Measurements from ENCODE around the gene TSC1. TPM values are rescaled to one million over a fixed set of nuclear protein-coding genes. Genes with fewer than 3 reads are reported as not detected.

TSC1 gene
- total RNA-seq, 2 donors from 2014 or later = 27.7 to 82.2 TPM

GRCh38 chr9:132888151-132888550 lies 56.3 kb downstream of the TSC1 start:
- DNase-seq (ENCODE audit: low spot score) = no peak
- H3K27ac ChIP-seq = no peak overlapping the region
- no peaks in the 10 kb centered on the region for H3K36me3 ChIP-seq
- intact Hi-C loops (cut with DNase I) = no loop called here
- WGBS = 95% methylated on average over 11 of the region's 18 CpGs
- no peaks in the 10 kb centered on the region for H3K27me3 ChIP-seq (replicated peaks; ENCODE audit: insufficient read depth)
- no peak overlapping the region for H3K4me3 ChIP-seq
- TF ChIP-seq CTCF (IDR thresholded peaks at IDR 0.05) (no peak), POLR2AphosphoS5 (IDR thresholded peaks at IDR 0.05) (no peak), POLR2A (IDR thresholded peaks at IDR 0.05) (no peak)
- no peaks in the 10 kb centered on the region for H3K9me3 ChIP-seq
- no peaks in the 10 kb centered on the region for H3K4me1 ChIP-seq (replicated peaks)

- no peak for DNase-seq (ENCODE audit: low spot score)
- H3K4me3 ChIP-seq = no peak overlapping the region
- H3K9me3 ChIP-seq = no peaks in the 10 kb centered on the region
- H3K27me3 ChIP-seq (replicated peaks; ENCODE audit: insufficient read depth) = no peaks in the 10 kb centered on the region
- no peak overlapping the region for H3K27ac ChIP-seq
- H3K36me3 ChIP-seq = no peaks in the 10 kb centered on the region
- no peak for TF ChIP-seq POLR2AphosphoS5 (IDR thresholded peaks at IDR 0.05)
- TF ChIP-seq POLR2A (IDR thresholded peaks at IDR 0.05) = no peak
- no peak for TF ChIP-seq CTCF (IDR thresholded peaks at IDR 0.05)
- no peaks in the 10 kb centered on the region for H3K4me1 ChIP-seq (replicated peaks)
- WGBS = 87% methylated on average over 18 of the region's 18 CpGs
- intact Hi-C loops (cut with DNase I) = no loop called here
Measured at GRCh38 chr9:132887181-132888120, 57.0 kb downstream of the TSC1 start.

GRCh38 chr9:132886334-132886725 lies 58.1 kb downstream of the TSC1 start:
- H3K4me3 ChIP-seq = no peak overlapping the region
- no peak overlapping the region for H3K27ac ChIP-seq
- H3K27me3 ChIP-seq (replicated peaks; ENCODE audit: insufficient read depth) = no peaks in the 10 kb centered on the region
- WGBS = 94% methylated on average over 6 of the region's 6 CpGs
- intact Hi-C loops (cut with DNase I) = no loop called here
- H3K9me3 ChIP-seq = no peaks in the 10 kb centered on the region
- no peaks in the 10 kb centered on the region for H3K4me1 ChIP-seq (replicated peaks)
- DNase-seq (ENCODE audit: low spot score) = no peak
- no peaks in the 10 kb centered on the region for H3K36me3 ChIP-seq
- TF ChIP-seq POLR2A (IDR thresholded peaks at IDR 0.05) (no peak), POLR2AphosphoS5 (IDR thresholded peaks at IDR 0.05) (no peak), CTCF (IDR thresholded peaks at IDR 0.05) (no peak)

- Histone ChIP-seq H3K9me3 (no peaks in the 10 kb centered on the region), H3K36me3 (no peaks in the 10 kb centered on the region), H3K27me3 (replicated peaks; ENCODE audit: insufficient read depth) (no peaks in the 10 kb centered on the region), H3K4me3 (no peak overlapping the region), H3K4me1 (replicated peaks) (no peaks in the 10 kb centered on the region), H3K27ac (no peak overlapping the region)
- intact Hi-C loops (cut with DNase I) = no loop called here
- TF ChIP-seq CTCF (IDR thresholded peaks at IDR 0.05) (no peak), POLR2AphosphoS5 (IDR thresholded peaks at IDR 0.05) (no peak), POLR2A (IDR thresholded peaks at IDR 0.05) (no peak)
- 69% methylated on average over 9 of the region's 9 CpGs for WGBS
- DNase-seq (ENCODE audit: low spot score) = no peak
Measured at GRCh38 chr9:132885720-132886333, 58.6 kb downstream of the TSC1 start.

Data from prostate gland (tissue), 2 donors.